Neural cell (in vitro differentiated cells): Measurements from ENCODE around the gene SARNP. TPM values are rescaled to one million over a fixed set of nuclear protein-coding genes. Genes with fewer than 3 reads are reported as not detected.
"Not testable (repeated sequence)": the region's sequence is repeated elsewhere in the genome, so short reads cannot be mapped to it uniquely, and the experiment has no call there.

Experiments
- H2AFZ ChIP-seq: fragments of 200-600, 300-800 bp; sonication (generic), shearing (Covaris generic); 2 replicates; pipeline ENCODE4 v1.6.0; 2014; ENCODE audit warnings: low read depth, mild to moderate bottlenecking, antibody characterized with exemption, low read length, moderate library complexity
- H3F3A ChIP-seq: fragments of 200-600 bp; shearing (Covaris generic); 2 replicates; pipeline ENCODE4 v1.6.1; 2016; ENCODE audit warnings: mild to moderate bottlenecking, moderate library complexity, mixed read lengths, antibody characterized with exemption, low read length; ENCODE audit not compliant: insufficient read depth, poor library complexity, severe bottlenecking
- H3K27ac ChIP-seq: fragments of 200-600, 300-800 bp; sonication (generic), shearing (Covaris generic); 2 replicates; pipeline ENCODE4 v1.5.1; 2014; ENCODE audit warnings: mild to moderate bottlenecking, low read length, moderate library complexity
- H3K27me3 ChIP-seq: fragments of 300-800, 200-600 bp; sonication (generic), shearing (Covaris generic); 2 replicates; pipeline ENCODE4 v1.6.0; 2014; ENCODE audit warnings: mild to moderate bottlenecking, low read depth, low read length, moderate library complexity; ENCODE audit not compliant: insufficient read depth
- H3K36me3 ChIP-seq: fragments of 300-800, 200-600 bp; sonication (generic), shearing (Covaris generic); 2 replicates; pipeline ENCODE4 v1.5.1; 2014; ENCODE audit warnings: mild to moderate bottlenecking, antibody characterized with exemption, low read length, moderate library complexity; ENCODE audit not compliant: insufficient read depth
- H3K4me2 ChIP-seq: fragments of 300-800, 200-600 bp; sonication (generic), shearing (Covaris generic); 2 replicates; pipeline ENCODE4 v1.6.0; 2014; ENCODE audit warnings: mild to moderate bottlenecking, low read length
- H3K4me3 ChIP-seq: fragments of 300-800, 200-600 bp; sonication (generic), shearing (Covaris generic); 2 replicates; pipeline ENCODE4 v1.5.1; 2014; ENCODE audit warnings: mild to moderate bottlenecking, low read length, moderate library complexity
- H3K79me2 ChIP-seq: fragments of 200-600 bp; shearing (Covaris generic); replicated peaks from 2 replicates; pipeline ENCODE4 v1.6.0; 2014; ENCODE audit warnings: mild to moderate bottlenecking, low read length, moderate library complexity; ENCODE audit not compliant: insufficient read depth
- H3K9ac ChIP-seq: fragments of 300-800, 200-600 bp; sonication (generic), shearing (Covaris generic); 2 replicates; pipeline ENCODE4 v1.6.1; 2016; ENCODE audit warnings: mild to moderate bottlenecking, low read length, mixed read lengths
- H3K9me2 ChIP-seq: fragments of 200-600 bp; shearing (Covaris generic); 2 replicates; pipeline ENCODE4 v1.6.1; 2016; ENCODE audit warnings: mild to moderate bottlenecking, low read length, mixed read lengths; ENCODE audit not compliant: insufficient read depth
- H3K9me3 ChIP-seq: fragments of 200-600, 300-800 bp; sonication (generic), shearing (Covaris generic); 2 replicates; pipeline ENCODE4 v1.6.1; 2016; ENCODE audit warnings: mild to moderate bottlenecking, mixed run types, low read length, moderate library complexity, mixed read lengths
- H4K20me1 ChIP-seq: fragments of 200-600 bp; shearing (Covaris generic); 2 replicates; pipeline ENCODE4 v1.6.1; 2016; ENCODE audit warnings: mild to moderate bottlenecking, mixed run types; ENCODE audit not compliant: insufficient read depth
- EP300 ChIP-seq: fragments of 450-650 bp; conservative IDR thresholded peaks from 2 replicates; pipeline ENCODE4 v1.6.1; 2014; ENCODE audit warnings: antibody characterized with exemption, mild to moderate bottlenecking, moderate library complexity; ENCODE audit not compliant: poor library complexity, severe bottlenecking
- EZH2 ChIP-seq: fragments of 200-600, 300-800 bp; shearing (Covaris generic), sonication (generic); IDR thresholded peaks from 2 replicates; pipeline ENCODE4 v1.6.1; 2014; ENCODE audit warnings: antibody characterized with exemption, low read length, borderline replicate concordance, mild to moderate bottlenecking; ENCODE audit not compliant: insufficient read depth, poor library complexity, severe bottlenecking
- MXI1 ChIP-seq: fragments of 450-650 bp; conservative IDR thresholded peaks from 2 replicates; pipeline ENCODE4 v1.6.1; 2014; ENCODE audit warnings: antibody characterized with exemption, mild to moderate bottlenecking; ENCODE audit not compliant: poor library complexity, severe bottlenecking
- POLR2AphosphoS5 ChIP-seq: IDR thresholded peaks from 2 replicates; pipeline ENCODE4 v1.6.1; 2012
- RAD21 ChIP-seq: fragments of 450-650 bp; conservative IDR thresholded peaks from 2 replicates; pipeline ENCODE4 v1.6.1; 2014; ENCODE audit warnings: antibody characterized with exemption, mild to moderate bottlenecking, moderate library complexity
- REST ChIP-seq: IDR thresholded peaks from 2 replicates; pipeline ENCODE4 v1.6.1; 2012; ENCODE audit warnings: borderline replicate concordance
- SMC3 ChIP-seq: fragments of 450-650 bp; conservative IDR thresholded peaks from 2 replicates; pipeline ENCODE4 v1.6.1; 2014; ENCODE audit warnings: antibody characterized with exemption, mild to moderate bottlenecking, moderate library complexity; ENCODE audit not compliant: poor library complexity
- TAF1 ChIP-seq: IDR thresholded peaks from 2 replicates; pipeline ENCODE4 v1.6.1; 2012; ENCODE audit warnings: low read depth
- polyA plus RNA-seq: library from polyadenylated mRNA; depleted of rRNA; stranded (reverse); fragments of >200 nt; gene quantifications from 2 replicates; pipeline ENCODE4 v1.2.3, GENCODE V29; 2014
- TF ChIP-seq, protein P1 (sequence below): fragments of 450-650 bp; IDR thresholded peaks from 2 replicates; pipeline ENCODE4 v1.5.1; 2014; ENCODE audit warnings: antibody characterized with exemption, mild to moderate bottlenecking, moderate library complexity; ENCODE audit not compliant: poor library complexity, severe bottlenecking

Gene SARNP
- polyA plus RNA-seq, 1 donor from 2014 or later, result 332 TPM

DNA sequence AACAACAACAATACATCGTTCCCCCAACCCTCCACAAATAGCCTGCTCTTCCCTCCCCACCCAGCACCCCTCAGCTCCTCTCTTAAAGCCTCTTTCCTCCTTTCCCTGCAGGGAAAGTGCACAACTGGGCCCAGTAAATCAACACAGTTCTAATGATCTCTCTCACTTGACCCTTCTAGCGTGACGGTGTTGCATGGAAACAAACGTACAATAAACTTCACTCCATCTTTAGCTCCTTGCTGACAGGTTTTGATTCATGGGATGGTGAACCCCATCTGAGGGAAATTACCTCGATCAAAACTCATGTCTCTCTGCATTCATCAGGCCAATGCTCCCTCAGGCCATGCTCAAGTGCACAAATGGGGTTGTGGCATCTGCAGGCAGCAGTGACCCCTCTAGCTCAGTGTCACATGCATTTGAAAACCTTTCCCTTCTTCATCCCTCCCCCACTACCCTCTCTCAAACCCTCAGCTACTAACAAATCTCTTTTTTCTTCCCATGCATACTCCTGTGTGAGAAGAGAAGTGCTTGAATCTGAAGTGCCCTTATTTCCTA, 51.7 kb downstream of the SARNP start:
- H3K4me3 ChIP-seq, result no peak overlapping the region
- no peaks in the 10 kb centered on the region for H3K9me3 ChIP-seq
- no peaks in the 10 kb centered on the region for H3K79me2 ChIP-seq
- no peaks in the 10 kb centered on the region for H3F3A ChIP-seq
- H4K20me1 ChIP-seq, result no peaks in the 10 kb centered on the region
- H3K9ac ChIP-seq, result no peak overlapping the region
- H3K9me2 ChIP-seq, result no peaks in the 10 kb centered on the region
- H3K27me3 ChIP-seq, result no peaks in the 10 kb centered on the region
- no peak overlapping the region for H3K4me2 ChIP-seq
- TF ChIP-seq EP300, result no peak
- TF ChIP-seq EZH2, result no peak
- no peak for TF ChIP-seq SMC3
- no peak for TF ChIP-seq RAD21
- no peak for TF ChIP-seq TAF1
- no peak overlapping the region for H3K27ac ChIP-seq
- peaks cover 4% of the 10 kb centered on the region for H3K36me3 ChIP-seq
- no peak overlapping the region for H2AFZ ChIP-seq

DNA sequence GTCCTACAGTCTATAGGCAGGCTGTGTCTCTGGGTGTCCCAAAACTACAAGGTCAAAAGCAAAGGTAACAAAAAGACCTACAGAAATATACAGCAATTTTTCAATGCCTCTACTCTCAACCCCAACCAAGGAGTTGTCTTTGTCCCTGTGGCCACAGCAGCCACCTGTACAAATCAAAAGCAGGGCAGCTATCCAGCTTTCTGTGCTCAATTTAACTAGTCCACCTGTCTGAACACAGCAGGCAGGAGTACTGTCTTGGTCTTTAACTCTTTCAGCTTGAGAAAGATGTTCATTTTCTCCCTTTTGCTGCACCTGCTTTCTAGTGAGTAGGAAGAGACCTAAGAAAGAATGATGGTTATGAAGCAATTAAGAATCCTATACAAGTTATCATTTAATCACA, 54.9 kb downstream of the SARNP start:
- TF ChIP-seq EZH2, result no peak
- TF ChIP-seq, protein P1, sequence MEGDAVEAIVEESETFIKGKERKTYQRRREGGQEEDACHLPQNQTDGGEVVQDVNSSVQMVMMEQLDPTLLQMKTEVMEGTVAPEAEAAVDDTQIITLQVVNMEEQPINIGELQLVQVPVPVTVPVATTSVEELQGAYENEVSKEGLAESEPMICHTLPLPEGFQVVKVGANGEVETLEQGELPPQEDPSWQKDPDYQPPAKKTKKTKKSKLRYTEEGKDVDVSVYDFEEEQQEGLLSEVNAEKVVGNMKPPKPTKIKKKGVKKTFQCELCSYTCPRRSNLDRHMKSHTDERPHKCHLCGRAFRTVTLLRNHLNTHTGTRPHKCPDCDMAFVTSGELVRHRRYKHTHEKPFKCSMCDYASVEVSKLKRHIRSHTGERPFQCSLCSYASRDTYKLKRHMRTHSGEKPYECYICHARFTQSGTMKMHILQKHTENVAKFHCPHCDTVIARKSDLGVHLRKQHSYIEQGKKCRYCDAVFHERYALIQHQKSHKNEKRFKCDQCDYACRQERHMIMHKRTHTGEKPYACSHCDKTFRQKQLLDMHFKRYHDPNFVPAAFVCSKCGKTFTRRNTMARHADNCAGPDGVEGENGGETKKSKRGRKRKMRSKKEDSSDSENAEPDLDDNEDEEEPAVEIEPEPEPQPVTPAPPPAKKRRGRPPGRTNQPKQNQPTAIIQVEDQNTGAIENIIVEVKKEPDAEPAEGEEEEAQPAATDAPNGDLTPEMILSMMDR, result no peak
- no peak for TF ChIP-seq SMC3
- TF ChIP-seq RAD21, result no peak
- TF ChIP-seq MXI1, result no peak
- no peak for TF ChIP-seq EP300
- no peak for TF ChIP-seq POLR2AphosphoS5
- Histone ChIP-seq H3K4me2 (no peak overlapping the region), H3K9ac (no peak overlapping the region), H4K20me1 (no peaks in the 10 kb centered on the region), H3K79me2 (no peaks in the 10 kb centered on the region), H3K4me3 (no peak overlapping the region), H3F3A (no peaks in the 10 kb centered on the region), H3K36me3 (peaks cover 4% of the 10 kb centered on the region), H3K27me3 (no peaks in the 10 kb centered on the region), H3K27ac (no peak overlapping the region), H3K9me3 (no peaks in the 10 kb centered on the region), H3K9me2 (no peaks in the 10 kb centered on the region), H2AFZ (no peak overlapping the region)

DNA sequence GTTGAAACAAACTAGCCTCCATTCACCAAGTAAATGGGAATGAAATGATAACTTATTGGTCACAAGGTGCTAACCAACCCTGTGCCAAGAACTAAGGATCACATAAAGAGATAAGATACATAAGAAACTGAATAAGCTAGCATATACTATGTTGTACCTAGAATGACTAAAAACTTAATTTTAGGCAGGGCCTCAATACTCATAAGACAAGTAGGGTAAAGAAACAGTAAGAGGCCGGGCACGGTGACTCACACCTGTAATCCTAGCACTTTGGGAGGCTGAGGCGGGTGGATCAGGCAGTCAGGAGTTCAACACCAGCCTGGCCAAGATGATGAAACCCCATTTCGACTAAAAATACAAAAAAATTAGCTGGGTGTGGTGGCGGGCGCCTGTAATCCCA, 56.9 kb downstream of the SARNP start:
- Histone ChIP-seq H3K27ac (no peak overlapping the region), H2AFZ (no peak overlapping the region), H3K9ac (no peak overlapping the region), H3K4me2 (no peak overlapping the region), H4K20me1 (no peaks in the 10 kb centered on the region), H3K27me3 (no peaks in the 10 kb centered on the region), H3K9me3 (no peaks in the 10 kb centered on the region), H3K4me3 (no peak overlapping the region), H3K9me2 (no peaks in the 10 kb centered on the region), H3F3A (no peaks in the 10 kb centered on the region), H3K36me3 (peaks cover 13% of the 10 kb centered on the region), H3K79me2 (no peaks in the 10 kb centered on the region)
- TF ChIP-seq, protein P1, result no peak
- TF ChIP-seq MXI1 (no peak), SMC3 (no peak), REST (no peak), RAD21 (no peak), TAF1 (no peak), EZH2 (no peak), POLR2AphosphoS5 (no peak), EP300 (no peak)

DNA sequence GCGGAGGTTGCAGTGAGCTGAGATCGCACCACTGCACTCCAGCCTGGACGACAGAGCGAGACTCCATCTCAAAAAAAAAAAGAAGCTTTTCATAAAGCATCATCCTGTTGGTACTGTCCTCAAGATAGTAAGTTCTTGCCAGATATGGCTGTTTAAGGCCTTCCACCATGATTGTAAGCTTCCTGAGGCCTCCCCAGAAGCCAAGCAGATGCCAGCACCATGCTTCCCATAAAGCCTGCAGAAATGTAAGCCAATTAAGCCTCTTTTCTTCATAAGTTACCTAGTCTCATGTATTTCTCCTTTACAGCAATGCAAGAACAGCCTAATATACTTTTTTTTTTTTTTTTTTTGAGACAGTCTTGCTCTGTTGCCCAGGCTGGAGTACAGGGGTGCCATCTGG, 58.9 kb downstream of the SARNP start:
- H3K27me3 ChIP-seq, H3K27ac ChIP-seq, H3K4me2 ChIP-seq, H3F3A ChIP-seq, H4K20me1 ChIP-seq, H3K79me2 ChIP-seq, H3K9ac ChIP-seq, H3K4me3 ChIP-seq, H3K9me2 ChIP-seq, H3K9me3 ChIP-seq, H2AFZ ChIP-seq: not testable (repeated sequence)
- peaks cover 13% of the 10 kb centered on the region for H3K36me3 ChIP-seq
